Endothelial cell (in vitro differentiated cells): ENCODE data around the gene C16orf92. TPM values are rescaled to one million over a fixed set of nuclear protein-coding genes. Genes with fewer than 3 reads are reported as not detected.

Experiments
- DNase-seq: peaks from one replicate; pipeline ENCODE4 v3.0.0; 2021; ENCODE audit warnings: low spot score
- H3K27ac Mint-ChIP-seq: one replicate; pipeline ENCODE4 v1.8.0; 2021; ENCODE audit warnings: mixed read lengths, inconsistent platforms; ENCODE audit not compliant: unreplicated experiment
- H3K27me3 Mint-ChIP-seq: one replicate; pipeline ENCODE4 v1.8.0; 2021; ENCODE audit warnings: mild to moderate bottlenecking, moderate library complexity, mixed read lengths, inconsistent platforms; ENCODE audit not compliant: unreplicated experiment
- H3K36me3 Mint-ChIP-seq: one replicate; pipeline ENCODE4 v1.8.0; 2021; ENCODE audit warnings: mild to moderate bottlenecking, low read depth, mixed read lengths, inconsistent platforms; ENCODE audit not compliant: unreplicated experiment
- H3K4me1 Mint-ChIP-seq: one replicate; pipeline ENCODE4 v1.8.0; 2021; ENCODE audit warnings: mild to moderate bottlenecking, mixed read lengths, inconsistent platforms; ENCODE audit not compliant: unreplicated experiment
- H3K4me3 Mint-ChIP-seq: one replicate; pipeline ENCODE4 v1.8.0; 2021; ENCODE audit warnings: mild to moderate bottlenecking, mixed read lengths, inconsistent platforms; ENCODE audit not compliant: unreplicated experiment
- H3K9me3 Mint-ChIP-seq: one replicate; pipeline ENCODE4 v1.8.0; 2021; ENCODE audit warnings: mixed read lengths, inconsistent platforms; ENCODE audit not compliant: unreplicated experiment
- total RNA-seq: library from RNA; stranded (reverse); fragmentation: NEBNext Ultra II Directional; extraction: Animal tissue kit (Norgen Biotek cat#: 25700); gene quantifications from one replicate; pipeline ENCODE4 v1.2.1, GENCODE V29; 2021; ENCODE audit not compliant: unreplicated experiment
- TF ChIP-seq, protein P1 (sequence below): fragments of 200-600 bp; sonication (generic); IDR thresholded peaks from one replicate; pipeline ENCODE4 v1.5.0; 2021; ENCODE audit warnings: antibody characterized with exemption; ENCODE audit not compliant: unreplicated experiment

The C16orf92 gene
- total RNA-seq, 1 donor from 2014 or later: not detected

DNA sequence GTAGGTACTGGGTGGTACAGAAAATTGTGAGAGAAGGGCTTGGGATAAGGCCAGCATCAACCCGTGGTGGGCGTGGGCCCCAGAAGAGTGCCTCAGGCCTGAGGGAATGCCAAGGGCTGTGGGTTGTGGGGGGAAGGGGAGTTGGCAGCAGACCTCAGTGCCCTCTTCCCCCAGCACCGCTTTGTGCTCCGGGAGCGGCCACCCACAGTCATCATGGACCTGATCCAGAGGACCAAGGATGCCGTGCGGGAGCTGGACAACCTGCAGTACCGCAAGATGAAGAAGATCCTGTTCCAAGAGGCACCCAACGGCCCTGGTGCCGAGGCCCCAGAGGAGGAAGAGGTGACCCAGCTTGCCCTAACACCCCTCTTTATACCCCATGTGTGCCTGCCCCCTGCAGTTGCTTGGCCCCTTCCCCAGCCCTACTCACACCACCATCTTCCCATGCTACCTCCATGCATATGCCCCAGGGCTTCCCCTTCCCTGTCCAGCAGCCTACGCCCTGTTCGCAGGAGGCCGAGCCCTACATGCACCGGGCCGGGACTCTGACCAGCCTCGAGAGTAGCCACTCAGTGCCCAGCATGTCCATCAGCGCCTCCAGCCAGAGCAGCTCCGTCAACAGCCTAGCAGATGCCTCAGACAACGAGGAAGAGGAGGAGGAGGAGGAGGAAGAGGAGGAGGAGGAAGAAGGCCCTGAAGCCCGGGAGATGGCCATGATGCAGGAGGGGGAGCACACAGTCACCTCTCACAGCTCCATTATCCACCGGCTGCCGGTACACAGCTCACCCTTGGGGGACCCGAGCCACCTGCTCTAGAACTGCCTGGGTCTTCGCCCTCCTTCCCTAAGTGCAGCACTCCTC is 40.2 kb upstream of the C16orf92 start:
- Mint-ChIP-seq H3K9me3 (no peaks in the 10 kb centered on the region), H3K36me3 (peaks cover 74% of the 10 kb centered on the region), H3K27me3 (peaks cover 15% of the 10 kb centered on the region), H3K4me1 (peaks cover 55% of the 10 kb centered on the region), H3K27ac (peak overlapping the region; percentile 67), H3K4me3 (peak overlapping the region; percentile 76)
- TF ChIP-seq, protein P1, sequence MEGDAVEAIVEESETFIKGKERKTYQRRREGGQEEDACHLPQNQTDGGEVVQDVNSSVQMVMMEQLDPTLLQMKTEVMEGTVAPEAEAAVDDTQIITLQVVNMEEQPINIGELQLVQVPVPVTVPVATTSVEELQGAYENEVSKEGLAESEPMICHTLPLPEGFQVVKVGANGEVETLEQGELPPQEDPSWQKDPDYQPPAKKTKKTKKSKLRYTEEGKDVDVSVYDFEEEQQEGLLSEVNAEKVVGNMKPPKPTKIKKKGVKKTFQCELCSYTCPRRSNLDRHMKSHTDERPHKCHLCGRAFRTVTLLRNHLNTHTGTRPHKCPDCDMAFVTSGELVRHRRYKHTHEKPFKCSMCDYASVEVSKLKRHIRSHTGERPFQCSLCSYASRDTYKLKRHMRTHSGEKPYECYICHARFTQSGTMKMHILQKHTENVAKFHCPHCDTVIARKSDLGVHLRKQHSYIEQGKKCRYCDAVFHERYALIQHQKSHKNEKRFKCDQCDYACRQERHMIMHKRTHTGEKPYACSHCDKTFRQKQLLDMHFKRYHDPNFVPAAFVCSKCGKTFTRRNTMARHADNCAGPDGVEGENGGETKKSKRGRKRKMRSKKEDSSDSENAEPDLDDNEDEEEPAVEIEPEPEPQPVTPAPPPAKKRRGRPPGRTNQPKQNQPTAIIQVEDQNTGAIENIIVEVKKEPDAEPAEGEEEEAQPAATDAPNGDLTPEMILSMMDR: no peak
- no peak for DNase-seq

DNA sequence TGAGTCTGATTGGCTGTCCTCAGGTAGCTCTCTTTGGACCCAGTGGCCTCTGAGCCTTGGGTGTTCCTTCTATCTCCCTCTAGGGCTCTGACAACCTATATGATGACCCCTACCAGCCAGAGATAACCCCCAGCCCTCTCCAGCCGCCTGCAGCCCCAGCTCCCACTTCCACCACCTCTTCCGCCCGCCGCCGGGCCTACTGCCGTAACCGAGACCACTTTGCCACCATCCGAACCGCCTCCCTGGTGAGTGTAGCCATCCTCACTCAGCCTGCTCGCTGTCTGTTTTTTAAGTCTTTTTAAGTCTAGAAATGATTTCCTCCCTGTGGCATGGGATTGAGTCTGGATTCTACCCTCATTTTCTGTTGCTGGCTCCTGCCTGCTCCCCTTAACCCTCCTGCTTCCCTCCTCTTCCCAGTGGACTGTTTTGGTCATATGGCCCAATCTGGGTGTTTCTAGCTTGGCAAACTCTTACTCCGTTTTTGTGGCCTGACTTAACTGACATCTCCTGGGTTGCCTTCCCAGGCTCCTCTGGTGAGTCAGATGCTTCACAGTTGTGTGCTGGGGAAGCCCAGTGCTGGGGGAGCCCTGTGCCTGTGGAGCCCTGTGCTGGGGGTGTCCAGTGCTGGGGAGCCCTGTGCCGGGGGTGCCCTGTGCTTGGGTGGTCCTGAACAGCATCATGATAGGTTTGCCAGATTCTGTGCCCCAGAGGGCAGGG is 39.4 kb upstream of the C16orf92 start:
- Mint-ChIP-seq H3K4me3 (peak overlapping the region; percentile 76), H3K9me3 (no peaks in the 10 kb centered on the region), H3K4me1 (peaks cover 55% of the 10 kb centered on the region), H3K36me3 (peaks cover 73% of the 10 kb centered on the region), H3K27ac (peak overlapping the region; percentile 26), H3K27me3 (peaks cover 21% of the 10 kb centered on the region)
- no peak for DNase-seq
- TF ChIP-seq, protein P1: no peak

DNA sequence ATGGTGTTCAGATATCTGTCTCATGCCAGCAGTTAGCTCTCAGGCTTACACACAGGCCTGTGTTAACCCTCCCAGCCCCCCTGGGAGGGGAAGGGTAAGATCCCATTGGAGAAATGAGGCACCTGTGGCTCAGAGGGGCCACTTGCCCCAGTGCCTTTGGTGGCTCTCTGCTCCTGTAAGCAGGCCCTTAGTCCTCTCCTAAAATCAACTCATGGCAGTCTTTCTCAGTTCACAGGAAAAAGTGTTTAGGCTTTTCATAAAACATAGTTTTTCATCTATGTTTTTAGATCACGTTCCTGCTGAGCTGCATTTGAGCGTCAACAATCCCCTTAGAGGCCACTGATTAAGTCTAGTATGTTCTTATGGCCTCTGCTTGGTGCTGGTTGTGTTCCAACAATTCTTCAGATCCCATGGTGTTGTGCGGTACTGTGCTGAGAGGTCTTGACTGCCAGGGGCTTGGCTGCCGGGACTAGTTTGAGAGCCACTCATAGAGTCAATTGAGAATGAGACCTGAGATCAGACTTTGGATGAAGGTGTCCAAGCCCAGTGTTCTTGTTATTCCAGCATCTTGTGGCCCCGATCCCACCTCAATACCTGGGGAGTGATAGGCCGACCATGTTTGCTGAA is 38.7 kb upstream of the C16orf92 start:
- TF ChIP-seq, protein P1: no peak
- no peak for DNase-seq
- Mint-ChIP-seq H3K4me1 (peaks cover 54% of the 10 kb centered on the region), H3K9me3 (no peaks in the 10 kb centered on the region), H3K36me3 (peaks cover 72% of the 10 kb centered on the region), H3K27ac (peak overlapping the region; percentile 78), H3K27me3 (peaks cover 22% of the 10 kb centered on the region), H3K4me3 (peak overlapping the region; percentile 77)

DNA sequence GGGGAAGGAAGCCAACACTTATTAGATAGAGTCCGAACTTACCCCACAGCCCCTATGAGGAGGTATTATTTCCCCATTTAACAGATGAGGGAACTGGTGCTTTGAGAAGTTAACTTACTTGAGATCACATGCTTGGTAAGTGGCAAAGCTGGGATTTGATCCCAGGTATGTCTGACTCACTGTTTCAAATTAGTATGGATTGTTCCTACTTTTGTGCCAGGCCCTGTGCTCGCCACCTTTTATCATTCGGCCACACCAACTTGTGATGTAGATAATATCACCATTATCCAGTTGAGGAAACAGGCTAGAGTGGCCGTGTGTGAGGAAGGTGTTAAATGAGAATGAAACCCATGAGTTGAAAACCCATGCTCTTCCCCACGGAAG is 38.2 kb upstream of the C16orf92 start:
- Mint-ChIP-seq H3K27ac (peak overlapping the region; percentile 78), H3K4me1 (peaks cover 54% of the 10 kb centered on the region), H3K9me3 (no peaks in the 10 kb centered on the region), H3K36me3 (peaks cover 72% of the 10 kb centered on the region), H3K4me3 (no peak overlapping the region), H3K27me3 (peaks cover 23% of the 10 kb centered on the region)
- DNase-seq: no peak
- TF ChIP-seq, protein P1: no peak
